Tibial nerve (tissue), 4 donors: ENCODE measurements around the gene MYO18B. TPM values are rescaled to one million over a fixed set of nuclear protein-coding genes. Genes with fewer than 3 reads are reported as not detected.

ENCODE experiments used
- DNase-seq, 2 donors: peaks; one replicate each; pipeline ENCODE4 v3.0.0-alpha.2; 2019; ENCODE audit warnings: low spot score in 2 of 2
- H3K27ac ChIP-seq, 4 donors: fragments of 200-600 bp; sonication (generic) in 3 of 4; one replicate each; pipeline ENCODE4 v1.5.1; 2017 to 2019; ENCODE audit warnings: mild to moderate bottlenecking in 1 of 4
- H3K27me3 ChIP-seq, 2 donors: fragments of 200-600 bp; sonication (generic) in 1 of 2; one replicate each; pipeline versions ENCODE4 v1.5.1 to v1.6.0; 2017 to 2019
- H3K36me3 ChIP-seq, 3 donors: fragments of 200-600 bp; sonication (generic); one replicate each; pipeline ENCODE4 v1.5.1; 2018 to 2019
- H3K4me1 ChIP-seq, 4 donors: fragments of 200-600 bp; sonication (generic) in 3 of 4; one replicate each; pipeline ENCODE4 v1.5.1; 2017 to 2019
- H3K4me3 ChIP-seq, 4 donors: fragments of 200-600 bp; sonication (generic) in 3 of 4; one replicate each; pipeline ENCODE4 v1.5.1; 2017 to 2019; ENCODE audit warnings: mild to moderate bottlenecking in 1 of 4, moderate library complexity in 1 of 4
- H3K9me3 ChIP-seq, 4 donors: fragments of 200-600 bp; sonication (generic) in 3 of 4; one replicate each; pipeline ENCODE4 v1.5.1; 2017 to 2019
- CTCF ChIP-seq, 5 experiments: fragments of 200-600 bp in 3 of 5; fragments of 450-650 bp in 2 of 5; sonication (generic) in 3 of 5; IDR thresholded peaks; one replicate each; pipeline ENCODE4 v1.5.1; 2016 to 2019; ENCODE audit warnings: antibody characterized with exemption in 5 of 5, mild to moderate bottlenecking in 3 of 5, moderate library complexity in 2 of 5
- EP300 ChIP-seq, 2 donors: sonication (generic); formaldehyde crosslinking; IDR thresholded peaks; one replicate each; pipeline ENCODE4 v1.6.1; 2017; ENCODE audit warnings: antibody characterized with exemption in 2 of 2, mild to moderate bottlenecking in 1 of 2
- POLR2A ChIP-seq, 2 donors: fragments of 450-650 bp; IDR thresholded peaks; one replicate each; pipeline ENCODE4 v1.6.1; 2017; ENCODE audit warnings: antibody characterized with exemption in 2 of 2, mild to moderate bottlenecking in 2 of 2, moderate library complexity in 2 of 2
- WGBS, 2 donors: methylation state at CpG; one replicate each; pipeline ENCODE4 v1.1.5; 2018; 5-methylcytosine and 5-hydroxymethylcytosine counted together
- total RNA-seq, 4 donors: library from RNA; depleted of rRNA; stranded (reverse); fragments of >200 nt; gene quantifications; one replicate each; pipeline ENCODE4 v1.1.0, GENCODE V29; 2016

MYO18B gene
- total RNA-seq, 4 donors from 2014 or later: under 0.01 TPM; not detected in 2

- Histone ChIP-seq H3K4me1 (no peaks in the 10 kb centered on the region), H3K9me3 (peaks cover 0 to 18% (median 0%) of the 10 kb centered on the region in 4 donors), H3K4me3 (no peak overlapping the region), H3K27ac (no peak overlapping the region), H3K27me3 (no peaks in the 10 kb centered on the region), H3K36me3 (no peaks in the 10 kb centered on the region)
- WGBS, 2 donors: 80 to 82% methylated on average over 2 of the region's 2 CpGs
- TF ChIP-seq POLR2A (IDR thresholded peaks at IDR 0.05) (no peak), CTCF (IDR thresholded peaks at IDR 0.05) (no peak), EP300 (IDR thresholded peaks at IDR 0.05) (no peak)
- DNase-seq: no peak
These were observed 260.5 kb downstream of the MYO18B start for GRCh38 chr22:26002456-26002855.

DNA sequence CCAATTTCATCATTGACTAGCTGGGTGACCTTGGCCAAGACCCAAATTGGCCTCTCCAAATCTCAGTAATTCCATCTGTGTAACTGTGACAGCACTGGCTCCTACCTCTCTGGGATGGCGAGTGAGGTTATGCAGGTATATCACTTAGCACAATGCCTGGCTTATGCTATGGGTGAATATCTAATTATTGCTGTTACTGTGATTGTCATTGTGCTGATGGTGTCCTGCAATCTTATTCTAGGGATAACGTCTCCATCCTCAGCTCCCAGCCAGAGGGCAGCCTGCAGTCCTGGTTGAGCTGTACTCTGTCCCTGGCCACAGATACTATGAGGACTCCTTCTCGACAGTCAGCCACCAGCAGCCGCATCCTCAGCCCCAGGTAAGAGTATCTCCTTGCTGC is 262.5 kb downstream of the MYO18B start:
- WGBS, 2 donors: 77 to 92% methylated on average over 4 of the region's 4 CpGs
- TF ChIP-seq CTCF (IDR thresholded peaks at IDR 0.05) (no peak), EP300 (IDR thresholded peaks at IDR 0.05) (no peak), POLR2A (IDR thresholded peaks at IDR 0.05) (no peak)

GRCh38 chr22:26008587-26008986 is 266.6 kb downstream of the MYO18B start:
- Histone ChIP-seq H3K4me1 (no peaks in the 10 kb centered on the region), H3K4me3 (no peak overlapping the region), H3K27me3 (no peaks in the 10 kb centered on the region), H3K9me3 (peaks cover 0 to 13% (median 0%) of the 10 kb centered on the region in 4 donors), H3K36me3 (no peaks in the 10 kb centered on the region), H3K27ac (no peak overlapping the region)
- DNase-seq: no peak
- TF ChIP-seq EP300 (IDR thresholded peaks at IDR 0.05) (no peak), POLR2A (IDR thresholded peaks at IDR 0.05) (no peak), CTCF (IDR thresholded peaks at IDR 0.05) (no peak)
- WGBS, 2 donors: 45% methylated on average over 7 of the region's 7 CpGs

More for the DNA sequence above, 262.5 kb downstream of the MYO18B start:
- Histone ChIP-seq H3K36me3 (no peaks in the 10 kb centered on the region), H3K27ac (no peak overlapping the region), H3K27me3 (no peaks in the 10 kb centered on the region), H3K4me1 (no peaks in the 10 kb centered on the region), H3K9me3 (peaks cover 0 to 18% (median 0%) of the 10 kb centered on the region in 4 donors), H3K4me3 (no peak overlapping the region)
- DNase-seq: no peak

DNA sequence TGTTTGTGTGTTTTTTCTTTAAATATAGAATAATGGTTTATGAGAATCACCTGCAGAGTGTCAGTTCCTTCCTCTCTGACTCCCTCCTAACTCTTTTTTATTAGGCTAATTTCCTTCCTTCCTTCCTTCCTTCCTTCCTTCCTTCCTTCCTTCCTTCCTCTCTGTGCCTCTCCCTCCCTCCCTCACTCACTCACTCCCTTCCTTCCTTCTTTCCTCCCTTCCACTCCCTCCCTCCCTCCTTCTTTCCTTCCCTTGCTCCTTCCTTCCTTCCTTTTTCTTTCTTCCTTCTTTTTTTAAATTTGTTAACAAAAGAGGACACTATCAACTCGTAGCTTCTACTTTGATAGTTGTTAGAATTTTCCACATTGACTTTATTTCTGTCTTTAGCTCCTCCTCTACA is 274.9 kb downstream of the MYO18B start:
- no peaks in the 10 kb centered on the region for H3K36me3 ChIP-seq
- H3K27me3 ChIP-seq: no peaks in the 10 kb centered on the region
- 40 to 41% methylated on average over 1 of the region's 1 CpG for WGBS, 2 donors
- no peaks in the 10 kb centered on the region for H3K4me1 ChIP-seq
- H3K4me3 ChIP-seq: no peak overlapping the region
- TF ChIP-seq EP300 (IDR thresholded peaks at IDR 0.05) (no peak), POLR2A (IDR thresholded peaks at IDR 0.05) (no peak), CTCF (IDR thresholded peaks at IDR 0.05) (no peak)
- H3K9me3 ChIP-seq: no peaks in the 10 kb centered on the region
- no peak overlapping the region for H3K27ac ChIP-seq
- DNase-seq: no peak

DNA sequence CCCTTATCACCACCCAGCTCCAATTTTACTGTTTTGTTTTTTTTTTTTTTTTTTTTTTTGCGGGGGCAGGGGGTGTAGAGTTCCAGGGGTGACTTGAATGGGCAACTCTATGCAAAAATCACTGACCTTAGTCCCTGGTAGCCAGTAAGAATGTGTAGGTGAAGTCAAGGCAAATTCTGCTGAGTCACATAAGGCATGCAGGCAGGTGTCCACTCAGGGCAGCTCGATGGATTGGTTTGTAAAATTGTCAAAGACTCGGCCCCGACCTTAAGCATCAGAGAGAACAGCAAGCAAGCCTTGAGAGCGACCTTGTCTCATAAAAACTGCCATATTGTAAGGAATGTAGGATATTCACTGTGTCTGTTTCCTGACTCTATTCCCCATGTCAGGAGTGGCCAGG is 275.9 kb downstream of the MYO18B start:
- TF ChIP-seq CTCF (IDR thresholded peaks at IDR 0.05): no peak
- TF ChIP-seq EP300 (IDR thresholded peaks at IDR 0.05): no peak
- TF ChIP-seq POLR2A (IDR thresholded peaks at IDR 0.05): no peak
- peaks cover 0 to 3% (median 0%) of the 10 kb centered on the region in 4 donors for H3K9me3 ChIP-seq
- no peak for DNase-seq
- H3K27ac ChIP-seq: no peak overlapping the region
- H3K4me3 ChIP-seq: no peak overlapping the region
- no peaks in the 10 kb centered on the region for H3K36me3 ChIP-seq
- no peaks in the 10 kb centered on the region for H3K27me3 ChIP-seq
- WGBS, 2 donors: 57 to 70% methylated on average over 5 of the region's 5 CpGs
- H3K4me1 ChIP-seq: no peaks in the 10 kb centered on the region
